ENCODE data around the gene NCOR2. TPM values are rescaled to one million over a fixed set of nuclear protein-coding genes. Genes with fewer than 3 reads are reported as not detected.
A peak's percentile ranks its signal among the peaks of the same experiment; 100 is the strongest.

The NCOR2 gene
- total and polyA plus RNA-seq, 2 of the 4 experiments (the other 2 are of a cell fraction): 12.9 to 40.8 TPM

- BruUV-seq (replicated peaks): no TSS peak
- WGBS, 2 experiments (ENCODE audit: extremely low coverage in 2 of 2, insufficient read length in 1 of 2): 100% methylated on average over 2 of the region's 13 CpGs; no CpG with 5 or more reads in 1 of the 2 experiments
- no peak for ATAC-seq (ENCODE audit: low read depth)
- no peak overlapping the region for H3K4me3 ChIP-seq (ENCODE audit: insufficient read depth, low read depth, low read length)
- no peak overlapping the region for H4K5ac ChIP-seq (ENCODE audit: low read depth, low read length)
- no peak for DNase-seq
- H2BK15ac ChIP-seq (ENCODE audit: low read depth, low read length): no peak overlapping the region
- ChIA-PET CTCF (no interaction called here), POLR2A (ENCODE audit: unreplicated experiment) (no interaction called here)
- peaks cover 88% of the 10 kb centered on the region for H4K20me1 ChIP-seq (ENCODE audit: insufficient read depth, low read length)
- intact Hi-C loops (cut with micrococcal nuclease) (no loop called here), in situ Hi-C loops (cut with MboI; ENCODE audit: low sequenced_read_pairs) (no loop called here), dilution Hi-C loops (cut with HindIII; ENCODE audit: low sequenced_read_pairs, unreplicated experiment) (no loop called here)
- H3K4me2 ChIP-seq (ENCODE audit: low read depth, low read length): no peak overlapping the region
- H3K79me1 ChIP-seq (ENCODE audit: low read depth in 1 of 2, low read length in 2 of 2): peaks cover 50 to 87% of the 10 kb centered on the region in 2 experiments
- no peaks in the 10 kb centered on the region for H3K27me3 ChIP-seq (ENCODE audit: control insufficient read depth, insufficient read depth, low read length)
- no peaks in the 10 kb centered on the region for H3K9me3 ChIP-seq (ENCODE audit: control insufficient read depth, insufficient read depth, low read length)
- TF ChIP-seq MAZ (IDR thresholded peaks at IDR 0.05; ENCODE audit: borderline replicate concordance, low read depth, low read length): no peak
- TF ChIP-seq SMC3 (IDR thresholded peaks at IDR 0.05; ENCODE audit: low read depth, low read length): no peak
- no peak for TF ChIP-seq BHLHE40 (IDR thresholded peaks at IDR 0.05; ENCODE audit: low read depth, low read length)
- TF ChIP-seq NFE2L2 (IDR thresholded peaks at IDR 0.05; ENCODE audit: low read depth, low read length): no peak
- TF ChIP-seq RCOR1 (IDR thresholded peaks at IDR 0.05; ENCODE audit: insufficient replicate concordance, low read length): no peak
- TF ChIP-seq, protein P1, sequence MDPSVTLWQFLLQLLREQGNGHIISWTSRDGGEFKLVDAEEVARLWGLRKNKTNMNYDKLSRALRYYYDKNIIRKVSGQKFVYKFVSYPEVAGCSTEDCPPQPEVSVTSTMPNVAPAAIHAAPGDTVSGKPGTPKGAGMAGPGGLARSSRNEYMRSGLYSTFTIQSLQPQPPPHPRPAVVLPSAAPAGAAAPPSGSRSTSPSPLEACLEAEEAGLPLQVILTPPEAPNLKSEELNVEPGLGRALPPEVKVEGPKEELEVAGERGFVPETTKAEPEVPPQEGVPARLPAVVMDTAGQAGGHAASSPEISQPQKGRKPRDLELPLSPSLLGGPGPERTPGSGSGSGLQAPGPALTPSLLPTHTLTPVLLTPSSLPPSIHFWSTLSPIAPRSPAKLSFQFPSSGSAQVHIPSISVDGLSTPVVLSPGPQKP (IDR thresholded peaks at IDR 0.05; ENCODE audit: borderline replicate concordance, low read depth, low read length): no peak
- TF ChIP-seq USF2 (IDR thresholded peaks at IDR 0.05; ENCODE audit: low read depth, low read length): no peak
- TF ChIP-seq RFX5 (IDR thresholded peaks at IDR 0.05; ENCODE audit: low read depth, low read length): no peak
- no peak for TF ChIP-seq RAD21 (IDR thresholded peaks at IDR 0.05; ENCODE audit: low read length)
- no peak for TF ChIP-seq FOS (IDR thresholded peaks at IDR 0.05; ENCODE audit: low read depth, low read length)
- TF ChIP-seq MXI1 (IDR thresholded peaks at IDR 0.05; ENCODE audit: borderline replicate concordance, low read depth, low read length): no peak
- no peak for TF ChIP-seq CHD1 (IDR thresholded peaks at IDR 0.05; ENCODE audit: low read depth, low read length)
- no peak for TF ChIP-seq CEBPB (IDR thresholded peaks at IDR 0.05; ENCODE audit: low read depth, low read length)
- no peak for TF ChIP-seq POLR2A (IDR thresholded peaks at IDR 0.05; ENCODE audit: low read depth, low read length)
- TF ChIP-seq MAFK (IDR thresholded peaks at IDR 0.05; ENCODE audit: low read depth, low read length): no peak
- TF ChIP-seq, protein P2, sequence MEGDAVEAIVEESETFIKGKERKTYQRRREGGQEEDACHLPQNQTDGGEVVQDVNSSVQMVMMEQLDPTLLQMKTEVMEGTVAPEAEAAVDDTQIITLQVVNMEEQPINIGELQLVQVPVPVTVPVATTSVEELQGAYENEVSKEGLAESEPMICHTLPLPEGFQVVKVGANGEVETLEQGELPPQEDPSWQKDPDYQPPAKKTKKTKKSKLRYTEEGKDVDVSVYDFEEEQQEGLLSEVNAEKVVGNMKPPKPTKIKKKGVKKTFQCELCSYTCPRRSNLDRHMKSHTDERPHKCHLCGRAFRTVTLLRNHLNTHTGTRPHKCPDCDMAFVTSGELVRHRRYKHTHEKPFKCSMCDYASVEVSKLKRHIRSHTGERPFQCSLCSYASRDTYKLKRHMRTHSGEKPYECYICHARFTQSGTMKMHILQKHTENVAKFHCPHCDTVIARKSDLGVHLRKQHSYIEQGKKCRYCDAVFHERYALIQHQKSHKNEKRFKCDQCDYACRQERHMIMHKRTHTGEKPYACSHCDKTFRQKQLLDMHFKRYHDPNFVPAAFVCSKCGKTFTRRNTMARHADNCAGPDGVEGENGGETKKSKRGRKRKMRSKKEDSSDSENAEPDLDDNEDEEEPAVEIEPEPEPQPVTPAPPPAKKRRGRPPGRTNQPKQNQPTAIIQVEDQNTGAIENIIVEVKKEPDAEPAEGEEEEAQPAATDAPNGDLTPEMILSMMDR (conservative IDR thresholded peaks at IDR 0.05; ENCODE audit: low read depth, low read length): no peak
- H3K14ac ChIP-seq (replicated peaks; ENCODE audit: low read depth, low read length): no peak overlapping the region
- H2BK5ac ChIP-seq (ENCODE audit: low read depth, low read length, poor library complexity, severe bottlenecking): no peak overlapping the region
- H3K9me1 ChIP-seq (ENCODE audit: insufficient read depth, low read length): peaks cover 31% of the 10 kb centered on the region
- no peak overlapping the region for H2AFZ ChIP-seq (replicated peaks; ENCODE audit: low read length, poor library complexity)
- no peak overlapping the region for H3K56ac ChIP-seq (ENCODE audit: extremely low read depth, insufficient read depth, low read length)
- H3K23ac ChIP-seq (ENCODE audit: low read depth, low read length): peak overlapping the region; percentile 38; the same call in 1 of the 2 replicates
- H3K36me3 ChIP-seq (ENCODE audit: control insufficient read depth, insufficient read depth, low read length): no peaks in the 10 kb centered on the region
- no peak overlapping the region for H4K91ac ChIP-seq (ENCODE audit: insufficient read depth, low read depth, low read length)
- H2AK9ac ChIP-seq (replicated peaks; ENCODE audit: low read depth, low read length, poor library complexity): no peak overlapping the region
- H3K27ac ChIP-seq (ENCODE audit: insufficient read depth, low read length): no peak overlapping the region
- no peak overlapping the region for H4K8ac ChIP-seq (ENCODE audit: low read depth in 2 of 2, low read length in 2 of 2)
- no peak overlapping the region for H3K4ac ChIP-seq (ENCODE audit: low read depth, low read length)
- no peak overlapping the region for H3K18ac ChIP-seq (ENCODE audit: low read depth, low read length)
- H3K4me1 ChIP-seq (ENCODE audit: control insufficient read depth, insufficient read depth, low read length): peaks cover 10% of the 10 kb centered on the region
- H2AK5ac ChIP-seq (ENCODE audit: low read depth, low read length): no peak overlapping the region
- H2BK20ac ChIP-seq (ENCODE audit: low read depth, low read length): no peak overlapping the region
- H2BK120ac ChIP-seq (ENCODE audit: low read depth, low read length): no peak overlapping the region
- H3K9ac ChIP-seq (ENCODE audit: low read depth, low read length): no peak overlapping the region
These were observed 41.3 kb downstream of the NCOR2 start for GRCh38 chr12:124525927-124526692.

All from IMR-90 (cell line).